ENCODE measurements around the gene KIAA1958.

DNA sequence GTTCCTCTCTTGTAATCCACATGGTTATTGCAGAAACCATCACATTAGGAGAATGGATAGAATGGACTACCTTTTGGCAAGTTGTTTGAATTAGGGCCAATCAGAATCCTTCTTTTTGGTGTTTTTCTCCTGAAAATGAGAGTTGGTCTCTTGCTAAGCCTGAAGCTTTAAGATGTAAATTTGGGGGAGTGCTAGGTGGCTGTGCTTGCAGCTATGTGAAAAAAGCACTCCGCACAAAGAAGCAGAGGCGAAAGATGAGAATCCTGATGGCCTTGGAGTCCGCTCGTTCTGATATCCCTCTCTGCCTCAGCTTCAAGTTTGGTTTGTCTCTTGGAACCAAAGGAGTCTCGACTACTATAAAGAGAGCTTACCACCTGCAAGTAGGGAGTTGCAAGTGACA, 167.7 kb downstream of the KIAA1958 start:
- no peak for TF ChIP-seq CTCF (IDR thresholded peaks at IDR 0.05; ENCODE audit: low read depth, low read length)
- no peak for TF ChIP-seq EZH2phosphoT487 (IDR thresholded peaks at IDR 0.05; ENCODE audit: low read depth)

All from OCI-LY3 (cell line).